HG03378 (cell line): ENCODE results near the gene PLPP3.

Experiments
- ATAC-seq: cut with Tn5 transposase; IDR thresholded peaks from one replicate; pipeline ENCODE4 v1.9.1; 2021; ENCODE audit warnings: mild to moderate bottlenecking, moderate library complexity; ENCODE audit not compliant: unreplicated experiment

Gene PLPP3

GRCh38 chr1:56464294-56464693 is 115.1 kb downstream of the PLPP3 start:
- no peak for ATAC-seq

GRCh38 chr1:56463376-56463775 is 116.0 kb downstream of the PLPP3 start:
- ATAC-seq: no peak

GRCh38 chr1:56462209-56462608 is 117.2 kb downstream of the PLPP3 start:
- no peak for ATAC-seq

- no peak for ATAC-seq
Measured at GRCh38 chr1:56461158-56462127, 117.9 kb downstream of the PLPP3 start.

- no peak for ATAC-seq
Measured at GRCh38 chr1:56459260-56459659, 120.1 kb downstream of the PLPP3 start.

GRCh38 chr1:56457756-56458375 is 121.5 kb downstream of the PLPP3 start:
- ATAC-seq: no peak

GRCh38 chr1:56456435-56457101 is 122.8 kb downstream of the PLPP3 start:
- ATAC-seq: no peak

GRCh38 chr1:56453417-56454078 is 125.8 kb downstream of the PLPP3 start:
- no peak for ATAC-seq

- no peak for ATAC-seq
Measured at GRCh38 chr1:56453016-56453415, 126.3 kb downstream of the PLPP3 start.

- ATAC-seq: no peak
Measured at GRCh38 chr1:56452027-56453011, 127.0 kb downstream of the PLPP3 start.

GRCh38 chr1:56451491-56451890 is 127.9 kb downstream of the PLPP3 start:
- no peak for ATAC-seq

GRCh38 chr1:56450004-56450666 is 129.2 kb downstream of the PLPP3 start:
- ATAC-seq: no peak

GRCh38 chr1:56448529-56449300 is 130.6 kb downstream of the PLPP3 start:
- no peak for ATAC-seq

- ATAC-seq: no peak
Measured at GRCh38 chr1:56447823-56448222, 131.5 kb downstream of the PLPP3 start.

GRCh38 chr1:56446531-56447098 is 132.7 kb downstream of the PLPP3 start:
- ATAC-seq: no peak

- no peak for ATAC-seq
Measured at GRCh38 chr1:56444960-56445646, 134.3 kb downstream of the PLPP3 start.
